Smooth muscle cell (in vitro differentiated cells): ENCODE results near the gene OR2M3. TPM values are rescaled to one million over a fixed set of nuclear protein-coding genes. Genes with fewer than 3 reads are reported as not detected.
"Not testable (repeated sequence)": the region's sequence is repeated elsewhere in the genome, so short reads cannot be mapped to it uniquely, and the experiment has no call there.

ENCODE experiments used
- DNase-seq: peaks from one replicate; lab custom pipeline; 2025; ENCODE audit not compliant: unreplicated experiment; lab: John Stamatoyannopoulos, UW
- H2AFZ ChIP-seq: fragments of 200-600 bp; sonication (generic); 2 replicates; pipeline ENCODE4 v1.6.0; 2016; ENCODE audit warnings: antibody characterized with exemption, low read depth, mild to moderate bottlenecking
- H3F3A ChIP-seq: fragments of 200-600 bp; sonication (generic); 2 replicates; pipeline ENCODE4 v1.6.0; 2017; ENCODE audit warnings: antibody characterized with exemption, low read depth
- H3K27ac ChIP-seq: fragments of 200-600 bp; sonication (generic); 2 replicates; pipeline ENCODE4 v1.5.1; 2016; ENCODE audit warnings: low read depth, mild to moderate bottlenecking
- H3K27me3 ChIP-seq: fragments of 200-600 bp; sonication (generic); 2 replicates; pipeline ENCODE4 v1.6.1; 2016; ENCODE audit warnings: low read depth, mild to moderate bottlenecking
- H3K36me3 ChIP-seq: fragments of 200-600 bp; sonication (generic); 2 replicates; pipeline ENCODE4 v1.5.1; 2016; ENCODE audit warnings: low read depth
- H3K4me1 ChIP-seq: fragments of 200-600 bp; sonication (generic); 2 replicates; pipeline ENCODE4 v1.5.1; 2016; ENCODE audit warnings: low read depth
- H3K4me2 ChIP-seq: fragments of 200-600 bp; sonication (generic); 2 replicates; pipeline ENCODE4 v1.6.0; 2016; ENCODE audit warnings: mild to moderate bottlenecking
- H3K4me3 ChIP-seq: fragments of 200-600 bp; sonication (generic); 2 replicates; pipeline ENCODE4 v1.5.1; 2016; ENCODE audit warnings: mild to moderate bottlenecking
- H3K79me2 ChIP-seq: fragments of 200-600 bp; sonication (generic); 2 replicates; pipeline ENCODE4 v1.6.0; 2016; ENCODE audit warnings: low read depth, mild to moderate bottlenecking
- H3K9ac ChIP-seq: fragments of 200-600 bp; sonication (generic); 2 replicates; pipeline ENCODE4 v1.6.0; 2016; ENCODE audit warnings: low read depth
- H3K9me3 ChIP-seq: fragments of 200-600 bp; sonication (generic); replicated peaks from 2 replicates; pipeline ENCODE4 v1.5.1; 2016; ENCODE audit warnings: low read depth
- H4K20me1 ChIP-seq: fragments of 200-600 bp; sonication (generic); 2 replicates; pipeline ENCODE4 v1.6.0; 2016; ENCODE audit warnings: low read depth
- WGBS: methylation state at CpG from one replicate; pipeline ENCODE4 v1.1.7; 2016; ENCODE audit warnings: low lambda C conversion rate; 5-methylcytosine and 5-hydroxymethylcytosine counted together
- polyA plus RNA-seq: library from polyadenylated mRNA; unstranded; fragments of >200 nt; fragmentation: Nextera tagmentation; extraction: Ambion mirVana; gene quantifications from 2 replicates; pipeline ENCODE4 v1.2.1, GENCODE V29; 2016
- total RNA-seq: library from RNA; depleted of rRNA; stranded (reverse); fragments of >200 nt; gene quantifications from 2 replicates; pipeline ENCODE4 v1.2.3, GENCODE V29; 2014
- TF ChIP-seq, protein P1 (sequence below): fragments of 200-600 bp; sonication (generic); IDR thresholded peaks from 2 replicates; pipeline ENCODE4 v1.5.1; 2017; ENCODE audit warnings: borderline replicate concordance, mild to moderate bottlenecking, antibody characterized with exemption; ENCODE audit not compliant: insufficient read depth, poor library complexity, severe bottlenecking

Gene OR2M3
- total and polyA plus RNA-seq, 2 experiments from 2014 or later, result not detected

DNA sequence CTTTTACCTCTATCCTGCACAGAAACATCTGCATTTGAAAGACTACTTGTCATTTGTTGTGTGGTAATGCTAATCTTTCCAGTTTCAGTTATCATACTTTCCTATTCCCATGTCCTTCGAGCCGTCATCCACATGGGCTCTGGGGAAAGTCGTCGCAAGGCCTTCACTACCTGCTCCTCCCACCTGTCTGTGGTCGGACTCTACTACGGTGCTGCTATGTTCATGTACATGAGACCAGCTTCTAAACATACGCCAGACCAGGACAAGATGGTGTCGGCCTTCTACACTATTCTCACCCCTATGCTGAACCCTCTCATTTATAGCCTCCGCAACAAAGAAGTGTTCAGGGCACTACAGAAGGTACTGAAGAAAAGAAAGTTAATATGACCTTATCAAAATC, 42.4 kb downstream of the OR2M3 start:
- Histone ChIP-seq H3K27me3 (no peaks in the 10 kb centered on the region), H2AFZ (no peak overlapping the region), H3K4me1 (no peaks in the 10 kb centered on the region), H3K79me2 (no peaks in the 10 kb centered on the region), H4K20me1 (no peaks in the 10 kb centered on the region), H3K27ac (no peak overlapping the region), H3K36me3 (no peaks in the 10 kb centered on the region), H3F3A (no peaks in the 10 kb centered on the region), H3K9ac (no peak overlapping the region), H3K4me2 (no peak overlapping the region), H3K9me3 (peaks cover 16% of the 10 kb centered on the region), H3K4me3 (no peak overlapping the region)
- WGBS, result 82% methylated on average over 9 of the region's 9 CpGs
- TF ChIP-seq, protein P1, sequence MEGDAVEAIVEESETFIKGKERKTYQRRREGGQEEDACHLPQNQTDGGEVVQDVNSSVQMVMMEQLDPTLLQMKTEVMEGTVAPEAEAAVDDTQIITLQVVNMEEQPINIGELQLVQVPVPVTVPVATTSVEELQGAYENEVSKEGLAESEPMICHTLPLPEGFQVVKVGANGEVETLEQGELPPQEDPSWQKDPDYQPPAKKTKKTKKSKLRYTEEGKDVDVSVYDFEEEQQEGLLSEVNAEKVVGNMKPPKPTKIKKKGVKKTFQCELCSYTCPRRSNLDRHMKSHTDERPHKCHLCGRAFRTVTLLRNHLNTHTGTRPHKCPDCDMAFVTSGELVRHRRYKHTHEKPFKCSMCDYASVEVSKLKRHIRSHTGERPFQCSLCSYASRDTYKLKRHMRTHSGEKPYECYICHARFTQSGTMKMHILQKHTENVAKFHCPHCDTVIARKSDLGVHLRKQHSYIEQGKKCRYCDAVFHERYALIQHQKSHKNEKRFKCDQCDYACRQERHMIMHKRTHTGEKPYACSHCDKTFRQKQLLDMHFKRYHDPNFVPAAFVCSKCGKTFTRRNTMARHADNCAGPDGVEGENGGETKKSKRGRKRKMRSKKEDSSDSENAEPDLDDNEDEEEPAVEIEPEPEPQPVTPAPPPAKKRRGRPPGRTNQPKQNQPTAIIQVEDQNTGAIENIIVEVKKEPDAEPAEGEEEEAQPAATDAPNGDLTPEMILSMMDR, result no peak
- no peak for DNase-seq

- Histone ChIP-seq H3K4me3 (no peak overlapping the region), H3K36me3 (no peaks in the 10 kb centered on the region), H3F3A (no peaks in the 10 kb centered on the region), H3K9me3 (no peaks in the 10 kb centered on the region), H4K20me1 (no peaks in the 10 kb centered on the region), H3K4me2 (no peak overlapping the region), H3K27me3 (no peaks in the 10 kb centered on the region), H3K9ac (no peak overlapping the region), H3K27ac (no peak overlapping the region), H3K4me1 (no peaks in the 10 kb centered on the region), H2AFZ (no peak overlapping the region), H3K79me2 (no peaks in the 10 kb centered on the region)
- TF ChIP-seq, protein P1, result peak; percentile 22
- 22% methylated on average over 14 of the region's 14 CpGs for WGBS
- no peak for DNase-seq
These were observed 46.1 kb downstream of the OR2M3 start for GRCh38 chr1:248243204-248243603.

DNA sequence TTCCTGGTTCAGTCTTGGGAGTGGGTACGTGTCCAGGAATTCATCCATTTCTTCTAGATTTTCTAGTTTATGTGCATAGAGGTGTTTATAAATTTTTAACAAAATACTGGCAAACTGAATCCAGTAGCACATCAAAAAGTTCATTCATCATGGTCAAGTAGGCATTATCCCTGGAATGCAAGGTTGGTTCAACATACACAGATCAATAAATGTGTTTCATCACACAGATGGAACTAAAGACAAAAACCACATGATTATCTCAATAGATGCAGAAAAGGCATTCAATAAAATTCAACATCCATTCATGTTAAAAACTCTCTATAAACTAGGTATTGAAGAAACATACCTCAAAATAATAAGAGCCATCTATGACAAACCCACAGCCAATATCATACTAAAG, 62.2 kb downstream of the OR2M3 start:
- H3K4me3 ChIP-seq, H3K27me3 ChIP-seq, H4K20me1 ChIP-seq, H3K9me3 ChIP-seq, H2AFZ ChIP-seq, H3K9ac ChIP-seq, H3K4me1 ChIP-seq, H3F3A ChIP-seq, H3K27ac ChIP-seq, DNase-seq, H3K36me3 ChIP-seq, H3K4me2 ChIP-seq, H3K79me2 ChIP-seq: not testable (repeated sequence)
- WGBS, result 65% methylated on average over 1 of the region's 1 CpG

Other genes with a start within 250 kb of the OR2M3 start
- gene OR2L8, start 248.4 kb upstream of the OR2M3 start, total RNA-seq, result not detected in 2 replicates
- gene OR2L8, start 248.4 kb upstream of the OR2M3 start, polyA plus RNA-seq, result not detected in 2 replicates
- not detected in 2 replicates for gene OR2AK2, start 232.0 kb upstream of the OR2M3 start, total RNA-seq
- gene OR2AK2, start 232.0 kb upstream of the OR2M3 start, polyA plus RNA-seq, result not detected in 2 replicates
- not detected in 2 replicates for gene OR2L5, start 183.6 kb upstream of the OR2M3 start, total RNA-seq
- gene OR2L5, start 183.6 kb upstream of the OR2M3 start, polyA plus RNA-seq, result not detected in 2 replicates
- not detected in 2 replicates for gene OR2L2, start 167.2 kb upstream of the OR2M3 start, total RNA-seq
- 0.03 and 0.08 TPM in 2 replicates for gene OR2L2, start 167.2 kb upstream of the OR2M3 start, polyA plus RNA-seq
- not detected in 2 replicates for gene OR2L3, start 150.4 kb upstream of the OR2M3 start, total RNA-seq
- not detected in 2 replicates for gene OR2L3, start 150.4 kb upstream of the OR2M3 start, polyA plus RNA-seq
- not detected in 2 replicates for gene OR2L13, start 102.1 kb upstream of the OR2M3 start, total RNA-seq
- gene OR2L13, start 102.1 kb upstream of the OR2M3 start, polyA plus RNA-seq, result not detected in 2 replicates
- gene OR2M5, start 52.1 kb upstream of the OR2M3 start, total RNA-seq, result not detected in 2 replicates
- not detected in 2 replicates for gene OR2M5, start 52.1 kb upstream of the OR2M3 start, polyA plus RNA-seq
- gene OR2M2, start 22.4 kb upstream of the OR2M3 start, total RNA-seq, result not detected in 2 replicates
- gene OR2M2, start 22.4 kb upstream of the OR2M3 start, polyA plus RNA-seq, result not detected in 2 replicates
- not detected in 2 replicates for gene OR2M4, start 34.2 kb downstream of the OR2M3 start, total RNA-seq
- gene OR2M4, start 34.2 kb downstream of the OR2M3 start, polyA plus RNA-seq, result not detected in 2 replicates
- not detected in 2 replicates for gene OR2T33, start 80.7 kb downstream of the OR2M3 start, total RNA-seq
- not detected in 2 replicates for gene OR2T33, start 80.7 kb downstream of the OR2M3 start, polyA plus RNA-seq
- not detected in 2 replicates for gene OR2T12, start 106.2 kb downstream of the OR2M3 start, total RNA-seq
- not detected in 2 replicates for gene OR2T12, start 106.2 kb downstream of the OR2M3 start, polyA plus RNA-seq
- gene OR2M7, start 127.3 kb downstream of the OR2M3 start, total RNA-seq, result not detected in 2 replicates
- gene OR2M7, start 127.3 kb downstream of the OR2M3 start, polyA plus RNA-seq, result not detected in 2 replicates
- not detected in 2 replicates for gene OR14C36, start 151.5 kb downstream of the OR2M3 start, total RNA-seq
- not detected in 2 replicates for gene OR14C36, start 151.5 kb downstream of the OR2M3 start, polyA plus RNA-seq
- not detected in 2 replicates for gene OR2T4, start 164.4 kb downstream of the OR2M3 start, total RNA-seq
- not detected in 2 replicates for gene OR2T4, start 164.4 kb downstream of the OR2M3 start, polyA plus RNA-seq
- not detected in 2 replicates for gene OR2T6, start 178.5 kb downstream of the OR2M3 start, total RNA-seq
- gene OR2T6, start 178.5 kb downstream of the OR2M3 start, polyA plus RNA-seq, result not detected in 2 replicates
- not detected in 2 replicates for gene OR2T1, start 205.8 kb downstream of the OR2M3 start, total RNA-seq
- not detected in 2 replicates for gene OR2T1, start 205.8 kb downstream of the OR2M3 start, polyA plus RNA-seq
- not detected in 2 replicates for gene OR2T2, start 248.4 kb downstream of the OR2M3 start, total RNA-seq
- gene OR2T2, start 248.4 kb downstream of the OR2M3 start, polyA plus RNA-seq, result not detected in 2 replicates